GM18870 (cell line): ENCODE results near the gene GPC3.
"Not testable (repeated sequence)": the region's sequence is repeated elsewhere in the genome, so short reads cannot be mapped to it uniquely, and the experiment has no call there.

Experiments used
- ATAC-seq: cut with Tn5 transposase; IDR thresholded peaks from one replicate; pipeline ENCODE4 v1.9.1; 2021; ENCODE audit warnings: moderate library complexity; ENCODE audit not compliant: unreplicated experiment

Gene GPC3

GRCh38 chrX:133789829-133790228, 195.6 kb downstream of the GPC3 start:
- no peak for ATAC-seq

- no peak for ATAC-seq
These were observed 199.0 kb downstream of the GPC3 start for GRCh38 chrX:133786382-133786781.

- ATAC-seq: peak; percentile 79
These were observed 202.1 kb downstream of the GPC3 start for GRCh38 chrX:133783274-133783673.

- no peak for ATAC-seq
These were observed 204.2 kb downstream of the GPC3 start for GRCh38 chrX:133781174-133781573.

- ATAC-seq: no peak
These were observed 209.3 kb downstream of the GPC3 start for GRCh38 chrX:133776072-133776471.

GRCh38 chrX:133774807-133775206, 210.6 kb downstream of the GPC3 start:
- no peak for ATAC-seq

GRCh38 chrX:133771086-133771646, 214.2 kb downstream of the GPC3 start:
- no peak for ATAC-seq

GRCh38 chrX:133762976-133763548, 222.3 kb downstream of the GPC3 start:
- not testable (repeated sequence) for ATAC-seq

GRCh38 chrX:133754657-133755056, 230.7 kb downstream of the GPC3 start:
- ATAC-seq: no peak

GRCh38 chrX:133749951-133750350, 235.4 kb downstream of the GPC3 start:
- no peak for ATAC-seq

GRCh38 chrX:133749370-133749769, 236.0 kb downstream of the GPC3 start:
- ATAC-seq: no peak

- ATAC-seq: no peak
These were observed 238.2 kb downstream of the GPC3 start for GRCh38 chrX:133747196-133747595.

- ATAC-seq: no peak
These were observed 238.8 kb downstream of the GPC3 start for GRCh38 chrX:133746593-133746992.

- ATAC-seq: peak; percentile 58
These were observed 240.0 kb downstream of the GPC3 start for GRCh38 chrX:133745349-133745748.

- ATAC-seq: no peak
These were observed 242.6 kb downstream of the GPC3 start for GRCh38 chrX:133742602-133743305.

GRCh38 chrX:133741303-133741702, 244.1 kb downstream of the GPC3 start:
- ATAC-seq: no peak

- ATAC-seq: no peak
These were observed 258.8 kb downstream of the GPC3 start for GRCh38 chrX:133726642-133727041.

GRCh38 chrX:133726211-133726630, 259.2 kb downstream of the GPC3 start:
- no peak for ATAC-seq

GRCh38 chrX:133723930-133724329, 261.5 kb downstream of the GPC3 start:
- ATAC-seq: no peak

- no peak for ATAC-seq
These were observed 262.6 kb downstream of the GPC3 start for GRCh38 chrX:133722756-133723155.

- not testable (repeated sequence) for ATAC-seq
These were observed 265.1 kb downstream of the GPC3 start for GRCh38 chrX:133720269-133720668.

GRCh38 chrX:133715715-133716114, 269.7 kb downstream of the GPC3 start:
- no peak for ATAC-seq
